HepG2 (cell line): ENCODE results near the gene SLC12A9. TPM values are rescaled to one million over a fixed set of nuclear protein-coding genes. Genes with fewer than 3 reads are reported as not detected.

Source experiments
- FOXA3 ChIP-seq: IDR thresholded peaks from 2 replicates; pipeline ENCODE4 v1.6.1; 2016; ENCODE audit warnings: missing genetic modification reagents, missing compliant biosample characterization
- ZGPAT ChIP-seq: IDR thresholded peaks from 2 replicates; pipeline ENCODE4 v1.6.1; 2016; ENCODE audit warnings: mild to moderate bottlenecking
- ZNF407 ChIP-seq: sonication (generic); formaldehyde crosslinking; IDR thresholded peaks from one replicate; pipeline ENCODE4 v1.5.1; 2020; ENCODE audit warnings: mild to moderate bottlenecking, missing genetic modification reagents; ENCODE audit errors: not compliant biosample characterization
- ZNF75D ChIP-seq: sonication (generic); formaldehyde crosslinking; IDR thresholded peaks from 2 replicates; pipeline ENCODE4 v1.8.1; 2023; ENCODE audit warnings: missing genetic modification reagents, mild to moderate bottlenecking, borderline replicate concordance
- polyA plus RNA-seq, 8 experiments: library from polyadenylated mRNA; depleted of rRNA in 3 of 8; stranded (reverse) in 7 of 8; unstranded in 1 of 8; fragments of >200 nt; fragmentation: Illumina TruSeq in 4 of 8; extraction: Trizol in 4 of 8; gene quantifications; 2 replicates each; pipeline versions ENCODE4 v1.2.1 to v1.2.3, GENCODE V29; 2011 to 2016; ENCODE audit warnings: low read depth in 4 of 8, missing spikeins in 1 of 8, mixed read lengths in 1 of 8; ENCODE audit not compliant: insufficient read depth in 1 of 8
- total RNA-seq, 5 experiments: library from RNA; depleted of rRNA; stranded (reverse); fragments of >200 nt; fragmentation: Illumina TruSeq; extraction: Trizol; gene quantifications; 2 replicates each; pipeline ENCODE4 v1.2.3, GENCODE V29; 2016; ENCODE audit warnings: low read depth in 1 of 5

SLC12A9 gene
- total and polyA plus RNA-seq, 2 of the 13 experiments (the other 11 are each of a cell fraction or from before 2014, with no cell fraction given) = 8.7 to 16.6 TPM

- TF ChIP-seq ZNF407 (no peak), ZGPAT (0 out of 2 replicates have a peak, but pooled peaks have one; percentile 23), FOXA3 (CRISPR knock-in tag) (peak; percentile 73), ZNF75D (CRISPR knock-in tag) (no peak)
These were observed 11.9 kb upstream of the SLC12A9 start (continued) for GRCh38 chr7:100840470-100841100.
